Epithelial cell of proximal tubule (primary cell): ENCODE measurements around the gene ADIG. TPM values are rescaled to one million over a fixed set of nuclear protein-coding genes. Genes with fewer than 3 reads are reported as not detected.

Source experiments
- DNase-seq: peaks from one replicate; pipeline ENCODE4 v3.0.0-alpha.2; 2011; ENCODE audit warnings: low read depth
- H3K4me3 ChIP-seq: 2 replicates; pipeline ENCODE4 v1.5.1; 2011; ENCODE audit warnings: low read depth, mild to moderate bottlenecking, low read length
- CTCF ChIP-seq: conservative IDR thresholded peaks from 2 replicates; pipeline ENCODE4 v1.5.1; 2012; ENCODE audit warnings: low read depth, mild to moderate bottlenecking, low read length
- total RNA-seq: library from RNA; depleted of rRNA; stranded (reverse); fragments of >200 nt; gene quantifications from 2 replicates; pipeline ENCODE4 v1.2.3, GENCODE V29; 2015

Gene ADIG
- total RNA-seq, 1 donor from 2014 or later, result not detected

- no peak overlapping the region for H3K4me3 ChIP-seq
- no peak for TF ChIP-seq CTCF
- no peak for DNase-seq
These were observed 3.2 kb downstream of the ADIG start for GRCh38 chr20:38584099-38584763.

GRCh38 chr20:38585404-38586180 is 4.6 kb downstream of the ADIG start:
- no peak for TF ChIP-seq CTCF
- DNase-seq, result peak; percentile 22
- no peak overlapping the region for H3K4me3 ChIP-seq

GRCh38 chr20:38586181-38586525 is 5.2 kb downstream of the ADIG start:
- DNase-seq, result no peak
- no peak overlapping the region for H3K4me3 ChIP-seq
- TF ChIP-seq CTCF, result no peak

- no peak for DNase-seq
- TF ChIP-seq CTCF, result no peak
These were observed 7.3 kb downstream of the ADIG start for GRCh38 chr20:38588303-38588702.

GRCh38 chr20:38589351-38589750 is 8.4 kb downstream of the ADIG start:
- no peak overlapping the region for H3K4me3 ChIP-seq
- TF ChIP-seq CTCF, result no peak
- no peak for DNase-seq

More at GRCh38 chr20:38588303-38588702, 7.3 kb downstream of the ADIG start:
- H3K4me3 ChIP-seq, result no peak overlapping the region

DNA sequence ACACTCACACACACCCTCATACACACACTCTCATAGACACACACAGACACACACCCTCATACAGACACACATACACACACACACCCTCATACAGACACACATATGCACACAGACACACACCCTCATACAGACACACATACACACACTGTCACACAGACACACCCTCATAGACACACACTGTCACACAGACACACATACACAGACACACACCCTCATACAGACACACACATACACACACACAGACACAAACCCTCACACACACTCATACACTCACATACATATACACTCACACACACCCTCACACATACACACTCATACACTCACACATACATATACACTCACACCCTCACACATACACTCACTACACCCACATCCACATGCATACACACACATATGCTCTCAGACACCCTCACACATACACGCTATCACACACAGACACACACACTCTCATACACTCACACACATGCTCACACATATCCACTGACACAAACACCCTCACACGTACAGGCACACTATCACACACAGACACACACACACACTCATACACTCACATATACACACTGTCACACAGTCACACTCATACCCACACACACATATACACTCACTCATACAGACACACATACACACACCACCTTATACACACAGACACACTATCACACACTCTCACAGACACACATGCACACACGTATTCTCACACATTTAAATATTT is 9.1 kb downstream of the ADIG start:
- no peak for DNase-seq
- no peak overlapping the region for H3K4me3 ChIP-seq
- TF ChIP-seq CTCF, result no peak
